GM12874 (cell line): Measurements from ENCODE around the gene ZNF417.
A peak's percentile ranks its signal among the peaks of the same experiment; 100 is the strongest.

ENCODE experiments used
- CTCF ChIP-seq: IDR thresholded peaks from 2 replicates; pipeline ENCODE4 v1.5.1; 2011; ENCODE audit warnings: low read depth, mild to moderate bottlenecking, control low read depth, low read length, moderate library complexity; ENCODE audit not compliant: insufficient read depth

Gene ZNF417

GRCh38 chr19:57916168-57916995 lies at the start of gene ZNF417:
ZNF417 (minus strand) TSS chr19:57916592; CDS start chr19:57916411, 181 bp downstream.
- 0 out of 2 replicates have a peak, but pooled peaks have one; percentile 8 for TF ChIP-seq CTCF

DNA sequence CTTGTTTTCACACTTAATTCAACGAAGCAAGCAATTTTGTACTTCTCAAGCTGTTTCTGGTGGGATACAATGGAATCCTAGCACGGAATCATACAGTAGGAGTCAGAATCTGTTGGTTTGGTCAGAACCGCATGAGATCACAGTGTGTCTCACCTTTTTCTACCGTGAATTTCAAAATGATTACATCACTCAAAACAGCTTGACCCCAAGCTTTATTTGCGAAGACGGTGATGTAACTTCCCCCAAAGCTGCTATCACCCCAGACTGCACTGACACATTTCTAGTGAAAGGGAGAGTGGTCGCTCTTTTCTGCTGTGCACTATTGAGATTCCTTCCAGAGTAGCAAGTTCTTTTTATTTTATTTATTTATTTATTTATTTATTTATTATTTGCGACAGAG lies 48.4 kb upstream of the ZNF417 start:
- TF ChIP-seq CTCF = no peak

- TF ChIP-seq CTCF = no peak
These were observed 45.4 kb upstream of the ZNF417 start for GRCh38 chr19:57961785-57962184.

DNA sequence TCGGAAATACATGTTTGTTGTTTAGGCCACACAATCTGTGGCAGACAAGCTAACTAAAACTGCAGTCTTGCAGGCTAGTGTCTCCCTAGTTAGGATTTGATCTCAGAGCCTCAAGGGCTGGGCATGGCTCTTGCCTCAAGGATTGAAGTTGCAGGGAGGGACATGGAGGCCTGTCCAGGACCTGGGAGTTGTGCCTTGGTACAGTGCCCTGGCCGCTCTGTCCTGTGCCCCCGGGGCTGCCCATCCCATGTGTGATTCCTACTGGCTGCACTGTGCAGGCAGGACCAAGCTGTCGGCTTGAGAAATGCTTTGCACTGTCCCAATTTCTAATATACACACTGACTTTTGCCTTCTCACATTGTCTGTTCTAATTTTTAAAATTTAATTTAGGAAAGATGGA lies 38.6 kb upstream of the ZNF417 start:
- no peak for TF ChIP-seq CTCF

DNA sequence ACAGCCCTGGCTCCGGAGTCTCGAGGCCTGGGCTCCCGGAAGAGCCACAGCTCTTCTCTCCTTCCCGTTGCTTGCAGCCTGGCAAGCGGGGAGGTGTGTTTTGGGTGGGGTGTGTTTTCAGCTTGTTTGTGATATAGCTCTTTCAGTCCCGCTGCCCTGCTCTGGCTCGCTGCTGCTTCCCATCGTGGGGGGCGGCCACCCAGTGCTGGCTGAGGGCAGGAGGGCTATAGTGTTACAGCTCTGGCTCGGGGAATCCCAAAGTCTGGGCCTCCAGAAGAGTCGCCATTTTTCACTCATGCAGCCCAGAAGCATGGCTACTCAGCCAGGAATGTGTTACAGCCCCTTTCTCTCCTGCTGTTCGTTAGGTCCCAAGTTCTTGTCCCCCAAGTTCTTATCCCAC lies 33.3 kb upstream of the ZNF417 start:
- TF ChIP-seq CTCF = no peak

DNA sequence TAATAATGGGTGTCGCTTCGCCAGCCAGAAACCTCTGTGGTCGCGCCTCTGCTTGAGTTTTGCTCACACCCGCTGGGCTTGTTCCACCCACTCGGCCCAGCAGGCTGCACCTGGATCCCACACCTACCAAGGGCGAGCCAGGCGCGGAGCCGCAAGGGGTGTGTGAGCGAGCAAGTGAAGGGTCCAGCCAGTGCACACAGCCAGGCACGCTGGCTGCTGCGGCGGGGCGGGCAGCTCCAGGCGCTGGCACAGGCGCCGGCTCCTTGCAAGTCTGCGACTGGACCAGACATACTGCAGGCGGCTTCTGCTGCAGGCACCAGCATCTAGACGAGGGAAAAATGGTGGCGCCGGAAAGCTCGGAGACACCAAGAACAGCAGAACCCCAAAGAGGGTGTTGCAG lies 32.9 kb upstream of the ZNF417 start:
- no peak for TF ChIP-seq CTCF

DNA sequence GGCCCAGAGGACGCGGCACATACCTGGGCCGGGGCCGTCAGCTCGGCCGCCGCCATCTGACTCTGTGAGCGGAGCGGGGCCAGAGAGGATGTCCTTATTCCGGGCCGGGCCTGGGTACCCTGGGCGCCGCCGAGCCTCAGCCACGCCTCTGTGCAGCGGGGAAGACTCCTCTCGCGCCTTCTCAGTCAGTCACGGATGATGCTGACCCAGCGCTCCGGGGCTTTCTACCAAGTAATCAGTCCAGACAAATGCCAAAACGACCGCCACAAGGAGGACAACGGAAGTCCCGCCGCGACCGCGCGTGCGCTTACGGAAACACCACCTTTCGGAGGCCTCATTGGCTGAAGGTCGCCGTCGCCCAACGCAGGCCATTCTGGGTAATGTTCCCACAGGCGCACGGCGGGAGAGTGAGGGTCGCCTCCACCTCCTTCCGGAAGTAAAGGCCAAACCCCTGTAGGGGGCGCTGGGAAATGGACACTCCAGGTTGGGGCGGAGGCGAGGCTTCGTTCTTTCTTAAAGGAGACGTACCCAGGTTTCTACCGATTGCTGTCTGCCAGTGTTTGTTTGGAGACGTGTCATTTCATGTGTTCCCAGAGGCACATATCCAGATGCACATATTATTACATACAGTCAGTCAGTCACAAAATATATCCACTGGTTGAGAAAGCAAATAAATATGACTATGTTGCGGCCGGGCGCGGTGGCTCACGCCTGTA lies 31.2 kb upstream of the ZNF417 start, which contains the start of gene ZNF256:
TSS of gene ZNF256 (minus strand) at position 288 of the 716 bp plus-strand sequence. CDS start at position 56, 232 bp downstream.
- peak; percentile 61 for TF ChIP-seq CTCF
